Forelimb muscle (tissue), 1 donor: ENCODE data around the gene IFT52. TPM values are rescaled to one million over a fixed set of nuclear protein-coding genes. Genes with fewer than 3 reads are reported as not detected.
A peak's percentile ranks its signal among the peaks of the same experiment; 100 is the strongest.

Source experiments
- DNase-seq: peaks from one replicate; pipeline ENCODE4 v3.0.0-alpha.2; 2013; ENCODE audit warnings: low read depth
- polyA plus RNA-seq: library from polyadenylated mRNA; unstranded; fragments of 120-200 nt; gene quantifications from one replicate; pipeline ENCODE4 v1.2.1, GENCODE V29; 2013; ENCODE audit not compliant: insufficient read length

IFT52 gene
- 23.4 TPM for polyA plus RNA-seq

DNA sequence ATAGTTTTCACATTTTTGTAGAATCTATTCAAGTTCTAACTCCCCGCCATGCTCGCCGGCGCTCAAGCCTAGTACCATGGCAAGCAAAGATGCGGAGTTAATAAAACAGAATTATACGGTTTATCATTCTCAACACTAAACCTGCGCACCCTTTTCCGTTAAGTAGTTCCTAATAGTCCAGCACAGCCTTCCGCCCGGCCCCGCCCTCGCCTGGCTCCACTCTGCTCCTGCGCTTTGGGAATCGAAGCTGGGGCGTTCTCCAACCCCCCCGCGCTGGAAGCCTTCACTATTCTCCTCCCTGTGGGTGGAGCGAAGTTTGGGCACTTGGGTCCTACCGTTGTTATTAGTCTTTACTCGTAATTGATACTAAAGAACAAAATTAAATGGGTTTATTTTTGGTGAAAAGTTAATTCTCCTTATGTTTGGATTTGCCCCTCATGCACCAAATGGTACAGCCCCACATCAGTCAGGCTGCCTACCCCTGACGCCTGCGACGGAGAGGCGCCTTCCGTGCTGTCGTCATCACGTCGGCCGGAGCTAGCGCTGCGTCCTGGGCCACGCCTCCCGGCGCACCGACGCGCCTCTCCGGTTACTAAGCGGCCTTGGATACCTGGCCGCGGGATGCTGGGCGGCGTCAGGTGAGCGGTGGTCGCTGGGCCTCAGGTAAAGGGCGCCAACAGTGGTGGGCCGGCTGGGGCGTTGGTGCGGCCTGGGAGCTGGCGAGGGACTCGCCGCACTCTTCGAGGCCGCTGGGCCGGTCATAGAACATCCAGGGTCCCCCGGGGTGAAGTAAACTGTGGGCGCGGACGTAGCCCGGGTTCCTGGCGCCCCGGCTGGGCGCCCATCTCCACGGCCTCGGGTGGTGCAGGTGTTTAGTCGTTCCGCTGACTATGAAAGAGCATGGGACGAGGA is at the start of gene IFT52:
TSS of gene IFT52 (plus strand) at position 546 of the 912 bp plus-strand sequence. CDS start 3,762 bp downstream, outside the sequence.
- peak; percentile 88 for DNase-seq

- no peak for DNase-seq
These were observed 49.5 kb upstream of the IFT52 start for GRCh38 chr20:43541214-43541613.

DNA sequence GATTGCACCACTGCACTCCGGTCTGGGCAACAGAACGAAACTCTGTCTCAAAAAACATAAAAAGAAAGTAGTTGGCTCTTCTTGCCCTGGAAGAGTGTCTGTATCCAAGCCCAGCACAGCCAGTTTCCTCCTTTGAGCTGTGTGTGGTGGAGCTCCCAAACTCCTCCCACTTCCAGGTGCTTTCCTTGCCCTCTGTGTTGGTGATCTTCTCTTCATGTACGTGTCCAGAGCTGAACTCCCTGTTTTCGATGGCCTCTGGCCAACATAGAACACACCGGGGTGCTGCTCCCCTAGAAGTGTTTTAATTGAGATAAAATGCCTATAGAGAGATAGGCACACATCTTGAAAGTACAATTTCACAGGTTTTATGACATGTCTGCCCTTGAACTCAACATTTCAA is 48.6 kb upstream of the IFT52 start:
- DNase-seq: no peak

- DNase-seq: no peak
These were observed 48.1 kb upstream of the IFT52 start for GRCh38 chr20:43542674-43543073.

- no peak for DNase-seq
These were observed 47.6 kb upstream of the IFT52 start for GRCh38 chr20:43543138-43543537.

DNA sequence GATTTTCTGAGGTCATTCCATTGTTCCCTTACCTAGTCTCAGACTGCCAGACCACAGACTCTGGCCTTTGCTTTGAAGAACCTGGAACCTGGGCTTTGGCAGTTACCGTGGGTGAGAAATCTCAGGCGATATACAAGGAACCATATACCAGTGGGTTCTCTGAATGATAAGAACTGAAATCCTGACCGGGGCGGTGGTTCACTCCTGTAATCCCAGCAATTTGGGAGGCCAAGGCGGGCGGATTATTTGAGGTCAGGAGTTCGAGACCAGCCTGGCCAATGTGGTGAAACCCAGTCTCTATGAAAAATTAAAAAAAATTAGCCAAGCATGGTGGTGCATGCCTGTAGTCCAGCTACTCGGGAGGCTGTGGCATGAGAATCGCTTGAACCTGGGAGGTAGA is 46.2 kb upstream of the IFT52 start:
- DNase-seq: no peak

DNA sequence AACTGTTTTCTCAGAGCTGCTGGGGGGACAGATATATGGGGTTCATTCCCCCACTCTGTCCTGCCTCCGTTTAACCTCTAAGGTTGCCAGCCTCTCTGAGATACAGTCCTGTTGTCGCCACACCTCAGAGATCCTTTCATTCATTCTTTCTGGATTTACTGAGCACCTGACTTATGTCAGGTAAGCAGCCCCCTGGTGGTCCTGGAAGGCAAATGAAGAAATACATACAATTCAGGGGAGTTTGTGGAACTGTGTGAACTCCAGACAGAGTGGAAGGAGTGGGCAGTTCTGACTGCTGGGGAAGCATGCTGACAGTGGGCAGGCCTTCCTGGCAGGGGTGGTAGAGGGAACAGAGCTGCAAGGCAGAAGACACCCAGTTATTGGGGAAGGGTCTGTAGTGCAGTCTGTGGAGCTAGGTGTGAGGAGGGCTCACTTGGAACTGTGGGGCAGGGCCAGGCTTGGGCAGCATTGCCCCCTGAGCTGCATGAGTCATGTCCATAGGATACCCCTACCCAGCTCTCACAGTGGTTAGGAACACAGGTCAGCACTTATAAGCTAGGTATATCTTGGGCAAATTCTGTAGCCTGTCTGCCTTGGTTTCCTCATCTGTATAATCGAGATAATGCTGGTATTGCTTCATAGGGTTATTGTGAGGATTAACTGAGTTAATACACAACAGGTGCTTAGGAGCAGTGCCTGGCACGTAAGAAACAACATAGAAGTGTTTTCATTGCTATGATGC is 44.7 kb upstream of the IFT52 start:
- DNase-seq: no peak

DNA sequence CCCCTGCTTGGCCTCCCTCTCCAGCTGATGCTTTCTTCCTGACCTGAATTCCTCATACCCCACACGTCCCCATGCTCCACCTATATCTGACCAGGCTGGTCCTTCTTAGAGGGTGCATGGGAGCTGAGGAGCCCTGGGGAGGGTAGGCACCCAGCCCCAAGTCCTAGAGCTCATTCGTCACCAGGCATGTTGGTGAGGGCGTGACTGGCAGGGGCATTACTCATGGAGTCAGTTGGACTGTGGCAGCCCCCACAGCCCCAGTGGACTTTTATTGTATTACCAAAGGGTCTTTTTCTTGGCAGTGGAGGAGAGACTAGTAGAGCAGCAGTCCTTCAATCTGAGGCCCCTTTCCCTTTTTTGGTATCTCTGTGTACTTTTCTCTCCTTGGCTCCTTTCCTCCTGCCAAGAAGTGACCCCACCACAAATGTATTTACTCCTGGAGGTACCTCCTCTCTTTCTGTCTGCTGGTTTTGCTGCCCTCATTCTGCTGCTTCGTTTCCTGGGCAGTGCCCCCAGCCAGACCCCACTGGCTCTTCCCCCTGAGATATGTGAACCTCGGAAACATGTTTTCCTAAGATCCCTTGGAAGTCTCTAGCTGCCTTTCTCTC is 42.4 kb upstream of the IFT52 start:
- no peak for DNase-seq

DNA sequence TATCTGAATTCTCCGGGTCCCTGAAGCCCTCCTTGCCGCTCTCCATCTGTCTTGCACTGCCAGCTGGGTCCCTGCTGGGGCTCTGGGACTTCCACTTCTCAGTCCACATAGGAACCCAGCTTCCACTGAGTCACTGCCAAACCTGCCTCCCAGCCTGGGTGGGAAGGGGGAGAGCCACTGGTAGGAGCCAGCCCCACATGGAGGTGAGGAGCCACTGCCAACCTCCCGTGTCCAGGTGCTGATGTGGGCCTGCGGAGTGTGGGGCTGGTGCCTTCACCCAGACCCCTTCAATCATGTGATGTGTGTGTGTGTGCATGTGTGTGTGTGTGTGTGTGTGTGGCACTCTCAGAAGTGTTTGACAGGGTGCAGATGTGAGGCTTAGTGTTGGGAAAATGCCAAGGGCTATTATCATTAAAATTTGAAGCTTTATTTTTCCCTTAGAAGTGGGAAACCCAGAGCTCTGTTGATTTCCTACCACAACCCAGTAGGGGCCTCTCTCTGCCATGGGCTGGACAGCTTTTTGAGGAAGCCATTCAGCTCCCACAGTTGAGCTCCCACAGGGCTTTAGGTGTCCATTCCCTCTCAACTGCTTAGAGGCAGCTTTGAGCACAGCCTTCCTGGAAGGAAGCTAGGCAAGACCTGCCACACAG is 41.2 kb upstream of the IFT52 start:
- DNase-seq: no peak

DNA sequence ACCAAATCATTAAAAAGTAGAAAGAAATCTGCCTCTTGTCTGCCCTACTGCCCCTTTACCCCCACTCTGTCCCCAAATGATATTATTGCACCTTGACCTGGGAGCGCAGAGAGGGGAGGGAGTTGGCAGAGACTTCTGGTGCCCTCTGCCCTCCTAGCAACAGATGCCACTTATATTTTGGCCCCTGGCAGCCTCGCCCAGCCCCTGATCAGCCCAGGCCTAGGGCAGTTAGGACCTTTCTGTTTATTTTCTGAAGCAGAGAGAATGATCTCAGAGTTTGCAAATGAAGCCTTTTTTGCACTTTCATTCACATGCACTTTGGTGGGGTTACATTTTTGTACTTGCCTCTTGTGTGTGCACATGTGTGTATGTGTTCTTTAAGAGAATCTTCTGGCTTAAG is 40.3 kb upstream of the IFT52 start:
- DNase-seq: no peak

- DNase-seq: no peak
These were observed 36.4 kb upstream of the IFT52 start for GRCh38 chr20:43554369-43554768.

GRCh38 chr20:43558412-43559146 is 32.2 kb upstream of the IFT52 start, which contains the start of gene SGK2:
Gene SGK2 (plus strand): TSS chr20:43559027. CDS start chr20:43566496, 7,469 bp downstream.
- no peak for DNase-seq

- no peak for DNase-seq
These were observed 31.4 kb upstream of the IFT52 start for GRCh38 chr20:43559147-43559987.

GRCh38 chr20:43560974-43561373 is 29.8 kb upstream of the IFT52 start:
- DNase-seq: no peak

DNA sequence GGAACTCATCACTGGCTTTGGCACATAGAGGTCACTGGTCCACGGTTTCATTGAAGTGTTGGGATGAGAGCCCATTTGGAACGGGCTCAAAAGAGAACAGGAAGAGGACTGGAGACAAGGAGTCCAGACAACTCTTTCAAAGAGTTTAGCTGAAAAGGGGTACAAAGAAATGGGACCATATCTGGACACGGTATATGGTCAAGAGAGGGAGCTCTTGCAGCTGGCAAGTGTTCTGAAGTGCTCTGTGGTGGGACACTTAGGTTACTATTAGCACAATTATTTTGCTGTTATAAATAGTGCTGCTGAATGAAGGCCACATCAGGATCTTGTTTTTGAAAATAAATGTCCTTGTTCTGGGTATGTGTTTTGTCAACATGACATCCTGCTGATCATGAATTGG is 27.3 kb upstream of the IFT52 start:
- DNase-seq: no peak

GRCh38 chr20:43563991-43564390 is 26.7 kb upstream of the IFT52 start:
- no peak for DNase-seq

DNA sequence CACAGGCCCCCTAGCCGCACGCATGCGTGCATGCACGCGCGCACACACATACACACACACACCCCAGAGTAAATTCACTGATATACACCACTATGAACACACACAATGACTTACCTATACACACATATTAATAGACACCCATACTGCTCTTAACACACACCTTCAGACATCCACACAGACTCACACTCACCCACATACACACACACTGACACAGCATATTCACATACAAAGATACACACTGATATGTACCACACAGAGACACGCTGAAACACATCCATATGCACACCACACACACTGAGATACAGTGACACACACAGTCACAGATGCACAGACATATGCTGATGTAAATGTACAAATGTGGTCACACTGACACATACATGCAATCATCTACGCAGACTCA is 26.3 kb upstream of the IFT52 start:
- no peak for DNase-seq

DNA sequence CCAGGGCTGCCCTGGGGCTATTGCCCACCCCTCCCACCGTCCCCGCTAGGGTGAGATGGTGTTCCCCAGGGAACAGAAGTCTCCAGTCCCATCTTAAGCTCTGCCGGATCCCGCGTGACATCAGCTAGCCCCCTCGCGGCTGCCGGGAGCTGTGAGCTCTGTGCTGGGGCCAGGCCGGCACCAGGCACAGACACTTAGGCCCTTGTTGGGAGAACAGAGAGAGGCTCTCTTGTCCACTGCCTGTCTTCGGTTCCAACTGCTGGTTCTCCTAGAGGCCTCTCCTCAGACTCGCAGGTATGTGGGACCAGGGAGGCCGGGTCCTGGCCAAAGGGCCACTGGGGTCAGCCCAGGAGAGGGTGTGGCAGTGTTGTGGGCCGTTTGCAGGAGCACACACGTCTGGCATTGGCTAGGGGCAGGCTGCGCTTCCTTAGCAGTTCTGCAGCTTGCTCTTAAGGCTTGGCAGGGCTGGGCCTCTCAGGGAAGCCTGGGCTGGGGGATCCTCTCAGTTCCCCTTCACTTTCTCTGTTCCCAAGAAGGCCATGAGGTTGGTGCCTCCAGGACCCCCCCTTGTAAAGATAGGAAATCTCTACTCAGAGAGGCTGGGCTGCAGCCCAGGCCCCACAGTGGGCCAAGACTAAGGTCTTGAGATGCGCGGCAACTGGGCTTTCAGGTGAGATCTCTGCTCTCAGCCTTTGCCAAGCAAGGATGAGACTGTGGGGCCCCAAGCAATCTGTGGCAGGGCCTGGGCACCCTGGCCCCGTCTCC is 25.6 kb upstream of the IFT52 start:
- no peak for DNase-seq

DNA sequence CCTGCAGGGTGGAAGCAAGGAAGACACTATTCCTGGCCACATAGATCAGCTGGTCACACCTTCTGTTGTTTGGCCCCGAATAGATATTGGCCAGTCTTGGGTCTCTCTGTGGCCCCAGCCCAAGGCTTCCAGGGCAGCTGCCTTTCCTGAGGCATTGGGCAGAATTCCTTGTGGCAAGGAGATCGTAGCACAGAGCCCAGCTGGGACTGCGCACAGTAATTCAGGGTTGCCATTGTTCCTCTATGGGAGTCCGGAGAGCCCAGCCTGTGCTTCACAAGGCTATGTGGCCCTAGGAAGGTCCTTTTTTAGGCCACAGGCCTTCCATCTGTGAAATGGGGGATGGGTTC is 25.0 kb upstream of the IFT52 start:
- no peak for DNase-seq

- no peak for DNase-seq
These were observed 23.3 kb upstream of the IFT52 start for GRCh38 chr20:43567477-43567876.
